Activated CD4-positive, alpha-beta T cell treated with anti-CD3 and anti-CD28 coated beads for 48 hours (primary cell): Measurements from ENCODE around the gene KLHL26.

Experiments used
- DNase-seq: peaks from one replicate; pipeline ENCODE4 v3.0.0-alpha.2; 2020

KLHL26 gene

GRCh38 chr19:18697680-18698079 lies 60.9 kb downstream of the KLHL26 start:
- no peak for DNase-seq

GRCh38 chr19:18698321-18699167 lies 61.7 kb downstream of the KLHL26 start:
- DNase-seq, result no peak

- DNase-seq, result no peak
Observed at GRCh38 chr19:18699403-18700054, 62.7 kb downstream of the KLHL26 start.

- peak; percentile 76 for DNase-seq
Observed at GRCh38 chr19:18700501-18701249, 63.8 kb downstream of the KLHL26 start.

- no peak for DNase-seq
Observed at GRCh38 chr19:18701250-18701608, 64.4 kb downstream of the KLHL26 start.

- DNase-seq, result no peak
Observed at GRCh38 chr19:18704054-18704453, 67.2 kb downstream of the KLHL26 start.

- DNase-seq, result no peak
Observed at GRCh38 chr19:18704971-18705370, 68.1 kb downstream of the KLHL26 start.

GRCh38 chr19:18708452-18709231 lies 71.8 kb downstream of the KLHL26 start:
- DNase-seq, result no peak

- DNase-seq, result no peak
Observed at GRCh38 chr19:18709546-18709945, 72.7 kb downstream of the KLHL26 start.

- no peak for DNase-seq
Observed at GRCh38 chr19:18710186-18710585, 73.4 kb downstream of the KLHL26 start.

GRCh38 chr19:18710996-18711751 lies 74.3 kb downstream of the KLHL26 start:
- no peak for DNase-seq

GRCh38 chr19:18711893-18712292 lies 75.1 kb downstream of the KLHL26 start:
- no peak for DNase-seq

- no peak for DNase-seq
Observed at GRCh38 chr19:18712981-18713380, 76.2 kb downstream of the KLHL26 start.

- DNase-seq, result no peak
Observed at GRCh38 chr19:18713550-18714117, 76.8 kb downstream of the KLHL26 start.

- no peak for DNase-seq
Observed at GRCh38 chr19:18715416-18715815, 78.6 kb downstream of the KLHL26 start.

- no peak for DNase-seq
Observed at GRCh38 chr19:18716857-18717256, 80.0 kb downstream of the KLHL26 start.

- no peak for DNase-seq
Observed at GRCh38 chr19:18717601-18718000, 80.8 kb downstream of the KLHL26 start.

- DNase-seq, result no peak
Observed at GRCh38 chr19:18718015-18718526, 81.2 kb downstream of the KLHL26 start.

- DNase-seq, result no peak
Observed at GRCh38 chr19:18718846-18719458, 82.1 kb downstream of the KLHL26 start.

- DNase-seq, result no peak
Observed at GRCh38 chr19:18719541-18719940, 82.7 kb downstream of the KLHL26 start.
